ENCODE results near the gene IGSF23.

GRCh38 chr19:44661904-44662303, 48.5 kb downstream of the IGSF23 start:
- TF ChIP-seq EZH2 (IDR thresholded peaks at IDR 0.05; ENCODE audit: borderline replicate concordance, low read depth, low read length, poor library complexity, severe bottlenecking) = no peak
- TF ChIP-seq, protein P1, sequence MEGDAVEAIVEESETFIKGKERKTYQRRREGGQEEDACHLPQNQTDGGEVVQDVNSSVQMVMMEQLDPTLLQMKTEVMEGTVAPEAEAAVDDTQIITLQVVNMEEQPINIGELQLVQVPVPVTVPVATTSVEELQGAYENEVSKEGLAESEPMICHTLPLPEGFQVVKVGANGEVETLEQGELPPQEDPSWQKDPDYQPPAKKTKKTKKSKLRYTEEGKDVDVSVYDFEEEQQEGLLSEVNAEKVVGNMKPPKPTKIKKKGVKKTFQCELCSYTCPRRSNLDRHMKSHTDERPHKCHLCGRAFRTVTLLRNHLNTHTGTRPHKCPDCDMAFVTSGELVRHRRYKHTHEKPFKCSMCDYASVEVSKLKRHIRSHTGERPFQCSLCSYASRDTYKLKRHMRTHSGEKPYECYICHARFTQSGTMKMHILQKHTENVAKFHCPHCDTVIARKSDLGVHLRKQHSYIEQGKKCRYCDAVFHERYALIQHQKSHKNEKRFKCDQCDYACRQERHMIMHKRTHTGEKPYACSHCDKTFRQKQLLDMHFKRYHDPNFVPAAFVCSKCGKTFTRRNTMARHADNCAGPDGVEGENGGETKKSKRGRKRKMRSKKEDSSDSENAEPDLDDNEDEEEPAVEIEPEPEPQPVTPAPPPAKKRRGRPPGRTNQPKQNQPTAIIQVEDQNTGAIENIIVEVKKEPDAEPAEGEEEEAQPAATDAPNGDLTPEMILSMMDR (conservative IDR thresholded peaks at IDR 0.05; ENCODE audit: low read depth, low read length) = no peak
